Measurements from ENCODE around the gene SLC7A9.

Gene SLC7A9

DNA sequence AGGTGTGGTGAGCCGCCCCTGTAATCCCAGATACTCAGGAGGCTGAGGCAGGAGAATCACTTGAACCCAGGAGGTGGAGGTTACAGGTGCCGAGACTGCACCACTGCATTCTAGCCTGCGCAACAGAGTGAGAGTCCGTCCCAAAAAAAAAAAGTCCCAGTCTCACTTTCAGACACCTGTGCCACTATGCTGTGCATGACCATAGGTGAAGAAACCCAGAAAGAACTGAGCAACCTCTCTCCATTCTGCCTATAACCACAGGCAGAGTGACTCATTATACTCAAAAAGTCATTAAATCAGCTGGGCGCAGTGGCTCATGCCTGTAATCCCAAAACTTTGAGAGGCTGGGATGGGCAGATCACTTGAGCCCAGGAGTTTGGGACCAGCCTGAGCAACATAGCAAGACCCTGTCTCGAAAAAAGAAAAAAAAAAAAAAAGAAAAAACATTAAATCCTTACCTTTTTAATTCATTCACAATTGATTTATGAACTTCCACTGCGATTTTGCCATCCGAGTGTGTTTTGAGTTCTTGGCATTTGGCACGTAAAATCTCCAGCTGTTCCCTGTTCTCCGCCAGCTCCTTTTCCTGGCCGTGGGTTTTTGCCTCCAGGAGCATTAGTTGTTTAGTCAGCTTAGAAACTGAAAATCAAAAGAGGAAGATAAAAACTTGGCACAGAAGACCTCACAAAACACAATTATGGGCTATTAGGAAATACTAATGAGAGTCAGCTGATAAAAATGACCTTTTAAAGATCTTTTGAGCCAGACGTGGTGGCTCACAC, 45.5 kb upstream of the SLC7A9 start:
- TF ChIP-seq TCF12 (IDR thresholded peaks at IDR 0.05; ENCODE audit: low read depth) (no peak), CREB1 (IDR thresholded peaks at IDR 0.05; ENCODE audit: low read depth) (no peak), ZBTB7A (IDR thresholded peaks at IDR 0.05; ENCODE audit: low read depth) (no peak)

GRCh38 chr19:32911467-32911866, 41.9 kb upstream of the SLC7A9 start:
- no peak for TF ChIP-seq CREB1 (IDR thresholded peaks at IDR 0.05; ENCODE audit: low read depth)

DNA sequence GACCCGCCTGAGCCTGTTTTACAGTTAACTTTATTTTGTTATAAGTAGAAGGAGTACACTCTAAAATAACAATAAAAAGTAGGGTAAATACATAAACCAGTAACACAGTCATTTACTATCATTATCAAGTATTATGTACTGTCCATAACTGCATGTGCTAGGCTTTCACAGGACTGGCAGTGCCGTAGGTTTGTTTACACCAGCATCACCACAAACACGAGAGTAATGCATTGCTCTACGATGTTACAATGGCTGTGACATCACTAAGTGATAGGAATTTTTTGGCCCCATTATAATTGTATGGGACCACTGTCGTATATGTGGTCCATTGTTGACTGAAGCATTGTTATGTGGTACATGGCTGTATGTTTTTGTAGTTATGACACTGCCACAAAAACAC, 41.3 kb upstream of the SLC7A9 start:
- TF ChIP-seq FOXM1 (IDR thresholded peaks at IDR 0.05; ENCODE audit: borderline replicate concordance, low read depth) (no peak), TEAD4 (IDR thresholded peaks at IDR 0.05) (no peak), TCF12 (IDR thresholded peaks at IDR 0.05; ENCODE audit: low read depth) (no peak), EGR1 (IDR thresholded peaks at IDR 0.05) (no peak), TAF1 (IDR thresholded peaks at IDR 0.05; ENCODE audit: low read depth) (no peak), NFIC (IDR thresholded peaks at IDR 0.05) (no peak), CEBPB (IDR thresholded peaks at IDR 0.05) (no peak), ZBTB7A (IDR thresholded peaks at IDR 0.05; ENCODE audit: low read depth) (no peak)
- TF ChIP-seq, protein P1, sequence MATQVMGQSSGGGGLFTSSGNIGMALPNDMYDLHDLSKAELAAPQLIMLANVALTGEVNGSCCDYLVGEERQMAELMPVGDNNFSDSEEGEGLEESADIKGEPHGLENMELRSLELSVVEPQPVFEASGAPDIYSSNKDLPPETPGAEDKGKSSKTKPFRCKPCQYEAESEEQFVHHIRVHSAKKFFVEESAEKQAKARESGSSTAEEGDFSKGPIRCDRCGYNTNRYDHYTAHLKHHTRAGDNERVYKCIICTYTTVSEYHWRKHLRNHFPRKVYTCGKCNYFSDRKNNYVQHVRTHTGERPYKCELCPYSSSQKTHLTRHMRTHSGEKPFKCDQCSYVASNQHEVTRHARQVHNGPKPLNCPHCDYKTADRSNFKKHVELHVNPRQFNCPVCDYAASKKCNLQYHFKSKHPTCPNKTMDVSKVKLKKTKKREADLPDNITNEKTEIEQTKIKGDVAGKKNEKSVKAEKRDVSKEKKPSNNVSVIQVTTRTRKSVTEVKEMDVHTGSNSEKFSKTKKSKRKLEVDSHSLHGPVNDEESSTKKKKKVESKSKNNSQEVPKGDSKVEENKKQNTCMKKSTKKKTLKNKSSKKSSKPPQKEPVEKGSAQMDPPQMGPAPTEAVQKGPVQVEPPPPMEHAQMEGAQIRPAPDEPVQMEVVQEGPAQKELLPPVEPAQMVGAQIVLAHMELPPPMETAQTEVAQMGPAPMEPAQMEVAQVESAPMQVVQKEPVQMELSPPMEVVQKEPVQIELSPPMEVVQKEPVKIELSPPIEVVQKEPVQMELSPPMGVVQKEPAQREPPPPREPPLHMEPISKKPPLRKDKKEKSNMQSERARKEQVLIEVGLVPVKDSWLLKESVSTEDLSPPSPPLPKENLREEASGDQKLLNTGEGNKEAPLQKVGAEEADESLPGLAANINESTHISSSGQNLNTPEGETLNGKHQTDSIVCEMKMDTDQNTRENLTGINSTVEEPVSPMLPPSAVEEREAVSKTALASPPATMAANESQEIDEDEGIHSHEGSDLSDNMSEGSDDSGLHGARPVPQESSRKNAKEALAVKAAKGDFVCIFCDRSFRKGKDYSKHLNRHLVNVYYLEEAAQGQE (IDR thresholded peaks at IDR 0.05; ENCODE audit: low read depth) = no peak
- TF ChIP-seq, protein P2, sequence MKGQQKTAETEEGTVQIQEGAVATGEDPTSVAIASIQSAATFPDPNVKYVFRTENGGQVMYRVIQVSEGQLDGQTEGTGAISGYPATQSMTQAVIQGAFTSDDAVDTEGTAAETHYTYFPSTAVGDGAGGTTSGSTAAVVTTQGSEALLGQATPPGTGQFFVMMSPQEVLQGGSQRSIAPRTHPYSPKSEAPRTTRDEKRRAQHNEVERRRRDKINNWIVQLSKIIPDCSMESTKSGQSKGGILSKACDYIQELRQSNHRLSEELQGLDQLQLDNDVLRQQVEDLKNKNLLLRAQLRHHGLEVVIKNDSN (IDR thresholded peaks at IDR 0.05) = no peak
- TF ChIP-seq, protein P3, sequence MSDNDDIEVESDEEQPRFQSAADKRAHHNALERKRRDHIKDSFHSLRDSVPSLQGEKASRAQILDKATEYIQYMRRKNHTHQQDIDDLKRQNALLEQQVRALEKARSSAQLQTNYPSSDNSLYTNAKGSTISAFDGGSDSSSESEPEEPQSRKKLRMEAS (IDR thresholded peaks at IDR 0.05) = no peak

DNA sequence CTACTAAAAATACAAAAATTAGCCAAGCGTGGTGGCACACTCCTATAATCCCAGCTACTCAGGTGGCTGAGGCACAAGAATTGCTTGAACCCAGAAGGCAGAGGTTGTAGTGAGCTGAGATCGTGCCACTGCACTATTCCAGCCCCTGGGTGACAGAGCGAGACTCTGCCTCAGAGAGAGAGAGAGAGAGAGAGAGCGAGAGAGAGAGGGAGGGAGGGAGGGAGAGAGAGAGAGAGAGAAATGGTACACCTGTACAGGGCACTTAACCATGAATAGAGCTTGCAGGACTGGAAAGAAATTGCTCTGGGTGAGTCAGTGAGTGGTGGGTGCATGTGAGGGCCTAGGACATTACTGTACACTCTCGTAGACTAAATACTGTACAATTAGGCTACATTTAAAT, 40.5 kb upstream of the SLC7A9 start:
- TF ChIP-seq FOXM1 (IDR thresholded peaks at IDR 0.05; ENCODE audit: borderline replicate concordance, low read depth) (no peak), YY1 (IDR thresholded peaks at IDR 0.05; ENCODE audit: low read depth) (no peak), TAF1 (IDR thresholded peaks at IDR 0.05; ENCODE audit: low read depth) (no peak), EGR1 (IDR thresholded peaks at IDR 0.05) (no peak), TCF12 (IDR thresholded peaks at IDR 0.05; ENCODE audit: low read depth) (no peak), NFIC (IDR thresholded peaks at IDR 0.05) (no peak), TEAD4 (IDR thresholded peaks at IDR 0.05) (no peak), EP300 (IDR thresholded peaks at IDR 0.05; ENCODE audit: borderline replicate concordance) (no peak), RAD21 (IDR thresholded peaks at IDR 0.05; ENCODE audit: low read depth) (no peak)
- TF ChIP-seq, protein P2 (IDR thresholded peaks at IDR 0.05) = no peak
- TF ChIP-seq, protein P1 (IDR thresholded peaks at IDR 0.05; ENCODE audit: low read depth) = no peak
- TF ChIP-seq, protein P3 (IDR thresholded peaks at IDR 0.05) = no peak

- TF ChIP-seq EGR1 (IDR thresholded peaks at IDR 0.05) = no peak
- TF ChIP-seq, protein P2 (IDR thresholded peaks at IDR 0.05) = no peak
- no peak for TF ChIP-seq CREB1 (IDR thresholded peaks at IDR 0.05; ENCODE audit: low read depth)
- no peak for TF ChIP-seq TCF12 (IDR thresholded peaks at IDR 0.05; ENCODE audit: low read depth)
- TF ChIP-seq TAF1 (IDR thresholded peaks at IDR 0.05; ENCODE audit: low read depth) = no peak
- no peak for TF ChIP-seq CEBPB (IDR thresholded peaks at IDR 0.05)
- no peak for TF ChIP-seq EP300 (IDR thresholded peaks at IDR 0.05; ENCODE audit: borderline replicate concordance)
- TF ChIP-seq NFIC (IDR thresholded peaks at IDR 0.05) = no peak
- TF ChIP-seq ZBTB7A (IDR thresholded peaks at IDR 0.05; ENCODE audit: low read depth) = no peak
- TF ChIP-seq TEAD4 (IDR thresholded peaks at IDR 0.05) = no peak
Observed at GRCh38 chr19:32909257-32909656, 39.7 kb upstream of the SLC7A9 start.

- TF ChIP-seq CEBPB (IDR thresholded peaks at IDR 0.05) (no peak), FOXM1 (IDR thresholded peaks at IDR 0.05; ENCODE audit: borderline replicate concordance, low read depth) (no peak), ZBTB7A (IDR thresholded peaks at IDR 0.05; ENCODE audit: low read depth) (no peak), NFIC (IDR thresholded peaks at IDR 0.05) (no peak)
- TF ChIP-seq, protein P3 (IDR thresholded peaks at IDR 0.05) = no peak
Observed at GRCh38 chr19:32908641-32909190, 39.1 kb upstream of the SLC7A9 start.

Measured in Ishikawa (cell line).